Subcutaneous adipose tissue (tissue), 1 donor: ENCODE results near the gene TARP.

Experiments
- CTCF ChIP-seq: fragments of 450-650 bp; IDR thresholded peaks from one replicate; pipeline ENCODE4 v1.5.1; 2016; ENCODE audit warnings: low read depth, mild to moderate bottlenecking, control low read depth, antibody characterized with exemption, moderate library complexity

TARP gene

GRCh38 chr7:38300175-38300574 lies 26.7 kb upstream of the TARP start:
- TF ChIP-seq CTCF = no peak

GRCh38 chr7:38299275-38299931 lies 26.0 kb upstream of the TARP start:
- no peak for TF ChIP-seq CTCF

- TF ChIP-seq CTCF = no peak
These were observed 22.8 kb upstream of the TARP start for GRCh38 chr7:38296059-38296857.

- no peak for TF ChIP-seq CTCF
These were observed 21.5 kb upstream of the TARP start for GRCh38 chr7:38294926-38295325.

GRCh38 chr7:38292442-38292841 lies 19.0 kb upstream of the TARP start:
- TF ChIP-seq CTCF = no peak

- no peak for TF ChIP-seq CTCF
These were observed 18.2 kb upstream of the TARP start for GRCh38 chr7:38291650-38292049.

- TF ChIP-seq CTCF = no peak
These were observed 17.7 kb upstream of the TARP start for GRCh38 chr7:38291117-38291647.
